ENCODE results near the gene HOXD1.

HOXD1 gene

GRCh38 chr2:176200971-176201370 lies 12.5 kb downstream of the HOXD1 start:
- H3K4me3 ChIP-seq (replicated peaks; ENCODE audit: low read depth, low read length) = no peak overlapping the region
- no peak for TF ChIP-seq CTCF (IDR thresholded peaks at IDR 0.05; ENCODE audit: low read length, missing control alignments)
- DNase-seq (ENCODE audit: low read depth) = no peak

GRCh38 chr2:176202491-176202890 lies 14.0 kb downstream of the HOXD1 start:
- DNase-seq (ENCODE audit: low read depth) = no peak
- H3K4me3 ChIP-seq (replicated peaks; ENCODE audit: low read depth, low read length) = no peak overlapping the region
- TF ChIP-seq CTCF (IDR thresholded peaks at IDR 0.05; ENCODE audit: low read length, missing control alignments) = no peak

GRCh38 chr2:176205126-176205525 lies 16.7 kb downstream of the HOXD1 start:
- TF ChIP-seq CTCF (IDR thresholded peaks at IDR 0.05; ENCODE audit: low read length, missing control alignments) = no peak
- no peak overlapping the region for H3K4me3 ChIP-seq (replicated peaks; ENCODE audit: low read depth, low read length)

GRCh38 chr2:176206136-176206535 lies 17.7 kb downstream of the HOXD1 start:
- no peak overlapping the region for H3K4me3 ChIP-seq (replicated peaks; ENCODE audit: low read depth, low read length)
- no peak for DNase-seq (ENCODE audit: low read depth)
- no peak for TF ChIP-seq CTCF (IDR thresholded peaks at IDR 0.05; ENCODE audit: low read length, missing control alignments)

More at GRCh38 chr2:176205126-176205525, 16.7 kb downstream of the HOXD1 start:
- DNase-seq (ENCODE audit: low read depth) = no peak

- no peak for DNase-seq (ENCODE audit: low read depth)
- H3K4me3 ChIP-seq (replicated peaks; ENCODE audit: low read depth, low read length) = no peak overlapping the region
- TF ChIP-seq CTCF (IDR thresholded peaks at IDR 0.05; ENCODE audit: low read length, missing control alignments) = no peak
Observed at GRCh38 chr2:176206682-176207081, 18.2 kb downstream of the HOXD1 start.

GRCh38 chr2:176211110-176211509 lies 22.6 kb downstream of the HOXD1 start:
- no peak for TF ChIP-seq CTCF (IDR thresholded peaks at IDR 0.05; ENCODE audit: low read length, missing control alignments)
- no peak overlapping the region for H3K4me3 ChIP-seq (replicated peaks; ENCODE audit: low read depth, low read length)
- no peak for DNase-seq (ENCODE audit: low read depth)

- H3K4me3 ChIP-seq (replicated peaks; ENCODE audit: low read depth, low read length) = no peak overlapping the region
- no peak for TF ChIP-seq CTCF (IDR thresholded peaks at IDR 0.05; ENCODE audit: low read length, missing control alignments)
- no peak for DNase-seq (ENCODE audit: low read depth)
Observed at GRCh38 chr2:176212276-176212675, 23.8 kb downstream of the HOXD1 start.

Measured in fibroblast of pulmonary artery (primary cell).